Stimulated activated CD8-positive, alpha-beta memory T cell treated with anti-CD3 and anti-CD28 coated beads, Interleukin-7, amount 100 ng/mL, for 48 hours (primary cell): Measurements from ENCODE around the gene LRRC63.

ENCODE experiments used
- DNase-seq, 2 donors: peaks; one replicate each; pipeline ENCODE4 v3.0.0-alpha.2; 2020; ENCODE audit warnings: low read depth in 1 of 2; ENCODE audit errors: extremely low read depth in 1 of 2

The LRRC63 gene

GRCh38 chr13:46310066-46310465, 98.3 kb downstream of the LRRC63 start:
- no peak for DNase-seq

GRCh38 chr13:46311217-46311616, 99.5 kb downstream of the LRRC63 start:
- no peak for DNase-seq

GRCh38 chr13:46313024-46313423, 101.3 kb downstream of the LRRC63 start:
- DNase-seq: no peak

- DNase-seq: no peak
Observed at GRCh38 chr13:46313432-46314257, 101.9 kb downstream of the LRRC63 start.

- DNase-seq: no peak
Observed at GRCh38 chr13:46314587-46314986, 102.9 kb downstream of the LRRC63 start.

GRCh38 chr13:46315036-46315435, 103.3 kb downstream of the LRRC63 start:
- no peak for DNase-seq

- DNase-seq: no peak
Observed at GRCh38 chr13:46315491-46316075, 103.9 kb downstream of the LRRC63 start.

GRCh38 chr13:46317120-46317519, 105.4 kb downstream of the LRRC63 start:
- DNase-seq: no peak

- no peak for DNase-seq
Observed at GRCh38 chr13:46318986-46319385, 107.3 kb downstream of the LRRC63 start.

GRCh38 chr13:46320406-46320805, 108.7 kb downstream of the LRRC63 start:
- no peak for DNase-seq

GRCh38 chr13:46320821-46321220, 109.1 kb downstream of the LRRC63 start:
- no peak for DNase-seq

- peak; percentile 31 to 48 for DNase-seq
Observed at GRCh38 chr13:46321494-46322225, 109.9 kb downstream of the LRRC63 start.

GRCh38 chr13:46324976-46325375, 113.2 kb downstream of the LRRC63 start:
- no peak for DNase-seq
